HepG2 (cell line): Measurements from ENCODE around the gene KHK. TPM values are rescaled to one million over a fixed set of nuclear protein-coding genes. Genes with fewer than 3 reads are reported as not detected.
A peak's percentile ranks its signal among the peaks of the same experiment; 100 is the strongest.

ENCODE experiments used
- AKAP8 ChIP-seq: sonication (generic); formaldehyde crosslinking; IDR thresholded peaks from 2 replicates; pipeline ENCODE4 v1.5.1; 2020; ENCODE audit warnings: mild to moderate bottlenecking, missing genetic modification reagents
- CCAR2 ChIP-seq: fragments of 200-400 bp; formaldehyde crosslinking; optimal IDR thresholded peaks from 2 replicates; pipeline ENCODE3; 2018; ENCODE audit warnings: low read depth, mild to moderate bottlenecking, low read length, moderate library complexity
- FOXJ3 ChIP-seq: sonication (generic); formaldehyde crosslinking; IDR thresholded peaks from 2 replicates; pipeline ENCODE4 v1.4.0; 2020; ENCODE audit warnings: missing genetic modification reagents, mild to moderate bottlenecking, borderline replicate concordance
- HMGA1 ChIP-seq: sonication (generic); formaldehyde crosslinking; conservative IDR thresholded peaks from 2 replicates; pipeline ENCODE4 v1.4.0; 2020; ENCODE audit warnings: missing genetic modification reagents
- KMT2A ChIP-seq: sonication (generic); formaldehyde crosslinking; IDR thresholded peaks from 2 replicates; pipeline ENCODE4 v1.4.0; 2020; ENCODE audit warnings: missing genetic modification reagents
- MAF1 ChIP-seq: sonication (generic); formaldehyde crosslinking; IDR thresholded peaks from 2 replicates; pipeline ENCODE4 v1.5.0; 2020; ENCODE audit warnings: missing genetic modification reagents, borderline replicate concordance
- PCBP1 ChIP-seq: fragments of 200-400 bp; formaldehyde crosslinking; IDR thresholded peaks from 2 replicates; pipeline ENCODE4 v1.6.1; 2017; ENCODE audit warnings: mild to moderate bottlenecking, low read depth, low read length, borderline replicate concordance
- RARG ChIP-seq: sonication (generic); formaldehyde crosslinking; IDR thresholded peaks from 2 replicates; pipeline ENCODE4 v1.4.0; 2020; ENCODE audit warnings: low read depth, mild to moderate bottlenecking, missing genetic modification reagents
- REL ChIP-seq: sonication (generic); formaldehyde crosslinking; conservative IDR thresholded peaks from 2 replicates; pipeline ENCODE4 v1.8.0; 2022; ENCODE audit warnings: mild to moderate bottlenecking, missing genetic modification reagents, moderate library complexity
- TARDBP ChIP-seq: sonication (generic); formaldehyde crosslinking; IDR thresholded peaks from 2 replicates; pipeline ENCODE4 v1.8.0; 2022; ENCODE audit warnings: mild to moderate bottlenecking, missing genetic modification reagents
- U2AF1 ChIP-seq: fragments of 200-400 bp; formaldehyde crosslinking; optimal IDR thresholded peaks from 2 replicates; pipeline ENCODE3; 2017; ENCODE audit warnings: mild to moderate bottlenecking, low read depth, low read length
- YEATS2 ChIP-seq: sonication (generic); formaldehyde crosslinking; IDR thresholded peaks from 2 replicates; pipeline ENCODE4 v1.4.0; 2020; ENCODE audit warnings: missing genetic modification reagents, borderline replicate concordance
- ZNF180 ChIP-seq: sonication (generic); formaldehyde crosslinking; IDR thresholded peaks from 2 replicates; pipeline ENCODE4 v1.4.0; 2020; ENCODE audit warnings: low read depth, missing genetic modification reagents, borderline replicate concordance
- ZNF280D ChIP-seq: sonication (generic); formaldehyde crosslinking; IDR thresholded peaks from 2 replicates; pipeline ENCODE4 v1.5.1; 2020; ENCODE audit warnings: mild to moderate bottlenecking, missing genetic modification reagents
- ZNF530 ChIP-seq: sonication (generic); formaldehyde crosslinking; IDR thresholded peaks from 2 replicates; pipeline ENCODE4 v1.5.0; 2020; ENCODE audit warnings: low read depth, mild to moderate bottlenecking, missing genetic modification reagents
- ZNF629 ChIP-seq: sonication (generic); formaldehyde crosslinking; conservative IDR thresholded peaks from 2 replicates; pipeline ENCODE4 v1.5.0; 2020; ENCODE audit warnings: missing genetic modification reagents
- ZNF660 ChIP-seq: sonication (generic); formaldehyde crosslinking; IDR thresholded peaks from 2 replicates; pipeline ENCODE4 v1.5.1; 2020; ENCODE audit warnings: mild to moderate bottlenecking, low read depth, missing genetic modification reagents, borderline replicate concordance
- ZNF737 ChIP-seq: sonication (generic); formaldehyde crosslinking; IDR thresholded peaks from 2 replicates; pipeline ENCODE4 v1.5.0; 2020; ENCODE audit warnings: missing genetic modification reagents, mild to moderate bottlenecking, borderline replicate concordance
- polyA plus RNA-seq, 8 experiments: library from polyadenylated mRNA; depleted of rRNA in 3 of 8; stranded (reverse) in 7 of 8; unstranded in 1 of 8; fragments of >200 nt; fragmentation: Illumina TruSeq in 4 of 8; extraction: Trizol in 4 of 8; gene quantifications; 2 replicates each; pipeline versions ENCODE4 v1.2.1 to v1.2.3, GENCODE V29; 2011 to 2016; ENCODE audit warnings: low read depth in 4 of 8, missing spikeins in 1 of 8, mixed read lengths in 1 of 8; ENCODE audit not compliant: insufficient read depth in 1 of 8
- total RNA-seq, 5 experiments: library from RNA; depleted of rRNA; stranded (reverse); fragments of >200 nt; fragmentation: Illumina TruSeq; extraction: Trizol; gene quantifications; 2 replicates each; pipeline ENCODE4 v1.2.3, GENCODE V29; 2016; ENCODE audit warnings: low read depth in 1 of 5
- TF ChIP-seq, protein P1 (sequence below): sonication (generic); formaldehyde crosslinking; IDR thresholded peaks from 2 replicates; pipeline ENCODE4 v1.5.0; 2020; ENCODE audit warnings: missing genetic modification reagents
- TF ChIP-seq, protein P2 (sequence below): sonication (generic); formaldehyde crosslinking; IDR thresholded peaks from 2 replicates; pipeline ENCODE4 v1.4.0; 2020; ENCODE audit warnings: missing genetic modification reagents

The KHK gene
- total and polyA plus RNA-seq, 2 of the 13 experiments (the other 11 are each of a cell fraction or from before 2014, with no cell fraction given) = 40.9 to 99.2 TPM

- TF ChIP-seq ZNF280D (CRISPR knock-in tag) = no peak
- peak; percentile 43; the same call in 1 of the 2 replicates for TF ChIP-seq MAF1
- TF ChIP-seq CCAR2 = no peak
- TF ChIP-seq RARG (CRISPR knock-in tag) = no peak
- no peak for TF ChIP-seq YEATS2 (CRISPR knock-in tag)
- TF ChIP-seq FOXJ3 (CRISPR knock-in tag) = no peak
- no peak for TF ChIP-seq ZNF737 (CRISPR knock-in tag)
- 0 out of 2 replicates have a peak, but pooled peaks have one; percentile 48 for TF ChIP-seq PCBP1
- no peak for TF ChIP-seq ZNF660 (CRISPR knock-in tag)
- 0 out of 2 replicates have a peak, but pooled peaks have one; percentile 14 for TF ChIP-seq ZNF530 (CRISPR knock-in tag)
- no peak for TF ChIP-seq U2AF1
- TF ChIP-seq REL (CRISPR knock-in tag) = no peak
- TF ChIP-seq, protein P1, sequence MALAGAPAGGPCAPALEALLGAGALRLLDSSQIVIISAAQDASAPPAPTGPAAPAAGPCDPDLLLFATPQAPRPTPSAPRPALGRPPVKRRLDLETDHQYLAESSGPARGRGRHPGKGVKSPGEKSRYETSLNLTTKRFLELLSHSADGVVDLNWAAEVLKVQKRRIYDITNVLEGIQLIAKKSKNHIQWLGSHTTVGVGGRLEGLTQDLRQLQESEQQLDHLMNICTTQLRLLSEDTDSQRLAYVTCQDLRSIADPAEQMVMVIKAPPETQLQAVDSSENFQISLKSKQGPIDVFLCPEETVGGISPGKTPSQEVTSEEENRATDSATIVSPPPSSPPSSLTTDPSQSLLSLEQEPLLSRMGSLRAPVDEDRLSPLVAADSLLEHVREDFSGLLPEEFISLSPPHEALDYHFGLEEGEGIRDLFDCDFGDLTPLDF (CRISPR knock-in tag) = no peak; the same call in 1 of the 2 replicates
- TF ChIP-seq, protein P2, sequence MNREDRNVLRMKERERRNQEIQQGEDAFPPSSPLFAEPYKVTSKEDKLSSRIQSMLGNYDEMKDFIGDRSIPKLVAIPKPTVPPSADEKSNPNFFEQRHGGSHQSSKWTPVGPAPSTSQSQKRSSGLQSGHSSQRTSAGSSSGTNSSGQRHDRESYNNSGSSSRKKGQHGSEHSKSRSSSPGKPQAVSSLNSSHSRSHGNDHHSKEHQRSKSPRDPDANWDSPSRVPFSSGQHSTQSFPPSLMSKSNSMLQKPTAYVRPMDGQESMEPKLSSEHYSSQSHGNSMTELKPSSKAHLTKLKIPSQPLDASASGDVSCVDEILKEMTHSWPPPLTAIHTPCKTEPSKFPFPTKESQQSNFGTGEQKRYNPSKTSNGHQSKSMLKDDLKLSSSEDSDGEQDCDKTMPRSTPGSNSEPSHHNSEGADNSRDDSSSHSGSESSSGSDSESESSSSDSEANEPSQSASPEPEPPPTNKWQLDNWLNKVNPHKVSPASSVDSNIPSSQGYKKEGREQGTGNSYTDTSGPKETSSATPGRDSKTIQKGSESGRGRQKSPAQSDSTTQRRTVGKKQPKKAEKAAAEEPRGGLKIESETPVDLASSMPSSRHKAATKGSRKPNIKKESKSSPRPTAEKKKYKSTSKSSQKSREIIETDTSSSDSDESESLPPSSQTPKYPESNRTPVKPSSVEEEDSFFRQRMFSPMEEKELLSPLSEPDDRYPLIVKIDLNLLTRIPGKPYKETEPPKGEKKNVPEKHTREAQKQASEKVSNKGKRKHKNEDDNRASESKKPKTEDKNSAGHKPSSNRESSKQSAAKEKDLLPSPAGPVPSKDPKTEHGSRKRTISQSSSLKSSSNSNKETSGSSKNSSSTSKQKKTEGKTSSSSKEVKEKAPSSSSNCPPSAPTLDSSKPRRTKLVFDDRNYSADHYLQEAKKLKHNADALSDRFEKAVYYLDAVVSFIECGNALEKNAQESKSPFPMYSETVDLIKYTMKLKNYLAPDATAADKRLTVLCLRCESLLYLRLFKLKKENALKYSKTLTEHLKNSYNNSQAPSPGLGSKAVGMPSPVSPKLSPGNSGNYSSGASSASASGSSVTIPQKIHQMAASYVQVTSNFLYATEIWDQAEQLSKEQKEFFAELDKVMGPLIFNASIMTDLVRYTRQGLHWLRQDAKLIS (CRISPR knock-in tag) = 0 out of 2 replicates have a peak, but pooled peaks have one; percentile 24
- no peak for TF ChIP-seq ZNF180
- TF ChIP-seq AKAP8 = 0 out of 2 replicates have a peak, but pooled peaks have one; percentile 12
- TF ChIP-seq KMT2A (CRISPR knock-in tag) = peak; percentile 83
- no peak for TF ChIP-seq TARDBP
- TF ChIP-seq ZNF629 (CRISPR knock-in tag) = no peak; the same call in 1 of the 2 replicates
- TF ChIP-seq HMGA1 (CRISPR knock-in tag) = no peak
Measured at GRCh38 chr2:27086724-27087593, at the start of gene KHK (continued).
